WTC11 (cell line): ENCODE measurements around the gene KLF7.

Source experiments
- ATF1 ChIP-seq: sonication (generic); formaldehyde crosslinking; IDR thresholded peaks from 2 replicates; pipeline ENCODE4 v1.8.1; 2023; ENCODE audit warnings: mild to moderate bottlenecking, moderate library complexity, missing genetic modification reagents
- ATF2 ChIP-seq: sonication (generic); formaldehyde crosslinking; IDR thresholded peaks from 2 replicates; pipeline ENCODE4 v1.8.1; 2022; ENCODE audit warnings: low read depth, missing genetic modification reagents, borderline replicate concordance
- CREB1 ChIP-seq: sonication (generic); formaldehyde crosslinking; IDR thresholded peaks from 2 replicates; pipeline ENCODE4 v1.8.0; 2023; ENCODE audit warnings: mild to moderate bottlenecking, missing genetic modification reagents
- CTCF ChIP-seq: fragments of 200-600 bp; IDR thresholded peaks from 2 replicates; pipeline ENCODE4 v1.8.0; 2022; ENCODE audit warnings: antibody characterized with exemption
- ELF4 ChIP-seq: sonication (generic); formaldehyde crosslinking; IDR thresholded peaks from 2 replicates; pipeline ENCODE4 v1.8.1; 2022; ENCODE audit warnings: low read depth, mild to moderate bottlenecking, moderate library complexity, missing genetic modification reagents
- FOXK1 ChIP-seq: sonication (generic); formaldehyde crosslinking; IDR thresholded peaks from 2 replicates; pipeline ENCODE4 v1.8.0; 2022; ENCODE audit warnings: mild to moderate bottlenecking, moderate library complexity, missing genetic modification reagents
- NR2C2 ChIP-seq: sonication (generic); formaldehyde crosslinking; IDR thresholded peaks from 2 replicates; pipeline ENCODE4 v1.8.0; 2022; ENCODE audit warnings: mild to moderate bottlenecking, missing genetic modification reagents
- NR3C1 ChIP-seq: sonication (generic); formaldehyde crosslinking; conservative IDR thresholded peaks from 2 replicates; pipeline ENCODE4 v1.8.1; 2023; ENCODE audit warnings: low read depth, mild to moderate bottlenecking, missing genetic modification reagents
- TEAD4 ChIP-seq: sonication (generic); formaldehyde crosslinking; IDR thresholded peaks from 2 replicates; pipeline ENCODE4 v1.8.0; 2022; ENCODE audit warnings: mild to moderate bottlenecking, missing genetic modification reagents
- ZBTB43 ChIP-seq: sonication (generic); formaldehyde crosslinking; IDR thresholded peaks from 2 replicates; pipeline ENCODE4 v1.8.1; 2023; ENCODE audit warnings: mild to moderate bottlenecking, missing genetic modification reagents

- TF ChIP-seq CTCF = no peak
- no peak for TF ChIP-seq FOXK1 (CRISPR knock-in tag)
- TF ChIP-seq ZBTB43 (CRISPR knock-in tag) = no peak
- no peak for TF ChIP-seq ATF2 (CRISPR knock-in tag)
- TF ChIP-seq NR2C2 (CRISPR knock-in tag) = no peak
- TF ChIP-seq TEAD4 (CRISPR knock-in tag) = no peak
- no peak for TF ChIP-seq ATF1
- no peak for TF ChIP-seq ELF4 (CRISPR knock-in tag)
- no peak for TF ChIP-seq NR3C1 (CRISPR knock-in tag)
- TF ChIP-seq CREB1 (CRISPR knock-in tag) = no peak
Measured at GRCh38 chr2:207087046-207087902, 78.5 kb downstream of the KLF7 start.
